Osteocyte (in vitro differentiated cells): ENCODE data around the gene HNRNPR. TPM values are rescaled to one million over a fixed set of nuclear protein-coding genes. Genes with fewer than 3 reads are reported as not detected.
A peak's percentile ranks its signal among the peaks of the same experiment; 100 is the strongest.

Experiments
- DNase-seq: peaks from one replicate; pipeline ENCODE4 v3.0.0; 2021; ENCODE audit warnings: mixed read lengths; ENCODE audit not compliant: unreplicated experiment; ENCODE audit errors: extremely low spot score
- H3K27ac Mint-ChIP-seq: one replicate; pipeline ENCODE4 v1.8.0; 2021; ENCODE audit warnings: mild to moderate bottlenecking, mixed read lengths; ENCODE audit not compliant: unreplicated experiment
- H3K27me3 Mint-ChIP-seq: one replicate; pipeline ENCODE4 v1.8.0; 2021; ENCODE audit warnings: mixed read lengths; ENCODE audit not compliant: unreplicated experiment
- H3K36me3 Mint-ChIP-seq: one replicate; pipeline ENCODE4 v1.8.0; 2021; ENCODE audit warnings: mixed read lengths; ENCODE audit not compliant: unreplicated experiment
- H3K4me1 Mint-ChIP-seq: one replicate; pipeline ENCODE4 v1.8.0; 2021; ENCODE audit warnings: mixed read lengths; ENCODE audit not compliant: unreplicated experiment
- H3K4me3 Mint-ChIP-seq: one replicate; pipeline ENCODE4 v1.8.0; 2021; ENCODE audit warnings: mild to moderate bottlenecking, moderate library complexity, mixed read lengths; ENCODE audit not compliant: unreplicated experiment
- H3K9me3 Mint-ChIP-seq: one replicate; pipeline ENCODE4 v1.8.0; 2021; ENCODE audit warnings: mixed read lengths; ENCODE audit not compliant: unreplicated experiment
- CTCF ChIP-seq: fragments of 200-600 bp; sonication (generic); IDR thresholded peaks from 2 replicates; pipeline ENCODE4 v1.5.0; 2021; ENCODE audit warnings: antibody characterized with exemption, mild to moderate bottlenecking, moderate library complexity
- total RNA-seq: library from RNA; stranded (reverse); gene quantifications from 2 replicates; pipeline ENCODE4 v1.2.1, GENCODE V29; 2021

HNRNPR gene
- total RNA-seq, 1 donor from 2014 or later: 140 TPM

GRCh38 chr1:23354245-23354644 is 10.2 kb upstream of the HNRNPR start:
- no peak overlapping the region for H3K4me3 Mint-ChIP-seq
- no peaks in the 10 kb centered on the region for H3K27me3 Mint-ChIP-seq
- H3K27ac Mint-ChIP-seq: no peak overlapping the region
- peaks cover 17% of the 10 kb centered on the region for H3K36me3 Mint-ChIP-seq
- no peak for DNase-seq
- peaks cover 3% of the 10 kb centered on the region for H3K4me1 Mint-ChIP-seq
- peaks cover 9% of the 10 kb centered on the region for H3K9me3 Mint-ChIP-seq
- TF ChIP-seq CTCF: no peak

GRCh38 chr1:23352096-23352695 is 8.1 kb upstream of the HNRNPR start:
- Mint-ChIP-seq H3K4me3 (no peak overlapping the region), H3K9me3 (no peaks in the 10 kb centered on the region), H3K36me3 (peaks cover 7% of the 10 kb centered on the region), H3K27ac (no peak overlapping the region), H3K27me3 (no peaks in the 10 kb centered on the region), H3K4me1 (no peaks in the 10 kb centered on the region)
- TF ChIP-seq CTCF: no peak
- DNase-seq: no peak

GRCh38 chr1:23345920-23346319 is 1.8 kb upstream of the HNRNPR start:
- H3K27me3 Mint-ChIP-seq: no peaks in the 10 kb centered on the region
- peak overlapping the region; percentile 18 for H3K27ac Mint-ChIP-seq
- H3K4me1 Mint-ChIP-seq: peaks cover 25% of the 10 kb centered on the region
- DNase-seq: no peak
- H3K9me3 Mint-ChIP-seq: no peaks in the 10 kb centered on the region
- no peaks in the 10 kb centered on the region for H3K36me3 Mint-ChIP-seq
- H3K4me3 Mint-ChIP-seq: peak overlapping the region; percentile 6
- no peak for TF ChIP-seq CTCF

DNA sequence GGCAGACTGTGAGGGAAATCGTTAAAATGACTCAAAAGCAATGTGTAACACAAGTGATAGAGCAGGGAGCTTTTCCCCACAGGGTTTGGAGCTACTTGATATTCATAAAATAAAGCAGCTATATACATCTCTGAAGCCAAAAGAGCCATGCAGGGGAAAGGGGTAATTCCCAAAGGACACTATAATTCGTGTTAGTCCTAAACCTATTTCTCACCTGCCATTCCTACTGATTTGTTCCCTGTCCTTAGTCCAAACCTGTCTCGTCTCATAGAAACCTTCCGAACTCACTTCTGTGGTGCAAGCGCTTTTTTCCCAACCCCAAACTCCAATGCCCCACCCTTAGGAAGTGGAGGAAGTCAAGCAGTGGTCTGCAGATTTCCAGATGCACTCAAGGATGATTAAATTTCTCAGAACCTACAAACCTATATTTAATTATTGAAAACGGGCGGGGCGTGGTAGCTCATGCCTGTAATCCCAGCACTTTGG is 946 bp upstream of the HNRNPR start:
- peak overlapping the region; percentile 97 for H3K27ac Mint-ChIP-seq
- no peaks in the 10 kb centered on the region for H3K9me3 Mint-ChIP-seq
- peak overlapping the region; percentile 88 for H3K4me3 Mint-ChIP-seq

More for the DNA sequence above, 946 bp upstream of the HNRNPR start:
- Mint-ChIP-seq H3K36me3 (no peaks in the 10 kb centered on the region), H3K27me3 (no peaks in the 10 kb centered on the region), H3K4me1 (peaks cover 34% of the 10 kb centered on the region)
- TF ChIP-seq CTCF: no peak
- DNase-seq: no peak
